NCI-H128 (cell line): Measurements from ENCODE around the gene ANKHD1.

Experiments used
- DNase-seq: peaks from one replicate; lab custom pipeline; 2025; ENCODE audit not compliant: unreplicated experiment; lab: John Stamatoyannopoulos, UW

The ANKHD1 gene, protein sequence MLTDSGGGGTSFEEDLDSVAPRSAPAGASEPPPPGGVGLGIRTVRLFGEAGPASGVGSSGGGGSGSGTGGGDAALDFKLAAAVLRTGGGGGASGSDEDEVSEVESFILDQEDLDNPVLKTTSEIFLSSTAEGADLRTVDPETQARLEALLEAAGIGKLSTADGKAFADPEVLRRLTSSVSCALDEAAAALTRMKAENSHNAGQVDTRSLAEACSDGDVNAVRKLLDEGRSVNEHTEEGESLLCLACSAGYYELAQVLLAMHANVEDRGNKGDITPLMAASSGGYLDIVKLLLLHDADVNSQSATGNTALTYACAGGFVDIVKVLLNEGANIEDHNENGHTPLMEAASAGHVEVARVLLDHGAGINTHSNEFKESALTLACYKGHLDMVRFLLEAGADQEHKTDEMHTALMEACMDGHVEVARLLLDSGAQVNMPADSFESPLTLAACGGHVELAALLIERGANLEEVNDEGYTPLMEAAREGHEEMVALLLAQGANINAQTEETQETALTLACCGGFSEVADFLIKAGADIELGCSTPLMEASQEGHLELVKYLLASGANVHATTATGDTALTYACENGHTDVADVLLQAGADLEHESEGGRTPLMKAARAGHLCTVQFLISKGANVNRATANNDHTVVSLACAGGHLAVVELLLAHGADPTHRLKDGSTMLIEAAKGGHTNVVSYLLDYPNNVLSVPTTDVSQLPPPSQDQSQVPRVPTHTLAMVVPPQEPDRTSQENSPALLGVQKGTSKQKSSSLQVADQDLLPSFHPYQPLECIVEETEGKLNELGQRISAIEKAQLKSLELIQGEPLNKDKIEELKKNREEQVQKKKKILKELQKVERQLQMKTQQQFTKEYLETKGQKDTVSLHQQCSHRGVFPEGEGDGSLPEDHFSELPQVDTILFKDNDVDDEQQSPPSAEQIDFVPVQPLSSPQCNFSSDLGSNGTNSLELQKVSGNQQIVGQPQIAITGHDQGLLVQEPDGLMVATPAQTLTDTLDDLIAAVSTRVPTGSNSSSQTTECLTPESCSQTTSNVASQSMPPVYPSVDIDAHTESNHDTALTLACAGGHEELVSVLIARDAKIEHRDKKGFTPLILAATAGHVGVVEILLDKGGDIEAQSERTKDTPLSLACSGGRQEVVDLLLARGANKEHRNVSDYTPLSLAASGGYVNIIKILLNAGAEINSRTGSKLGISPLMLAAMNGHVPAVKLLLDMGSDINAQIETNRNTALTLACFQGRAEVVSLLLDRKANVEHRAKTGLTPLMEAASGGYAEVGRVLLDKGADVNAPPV (N-terminal part only)

DNA sequence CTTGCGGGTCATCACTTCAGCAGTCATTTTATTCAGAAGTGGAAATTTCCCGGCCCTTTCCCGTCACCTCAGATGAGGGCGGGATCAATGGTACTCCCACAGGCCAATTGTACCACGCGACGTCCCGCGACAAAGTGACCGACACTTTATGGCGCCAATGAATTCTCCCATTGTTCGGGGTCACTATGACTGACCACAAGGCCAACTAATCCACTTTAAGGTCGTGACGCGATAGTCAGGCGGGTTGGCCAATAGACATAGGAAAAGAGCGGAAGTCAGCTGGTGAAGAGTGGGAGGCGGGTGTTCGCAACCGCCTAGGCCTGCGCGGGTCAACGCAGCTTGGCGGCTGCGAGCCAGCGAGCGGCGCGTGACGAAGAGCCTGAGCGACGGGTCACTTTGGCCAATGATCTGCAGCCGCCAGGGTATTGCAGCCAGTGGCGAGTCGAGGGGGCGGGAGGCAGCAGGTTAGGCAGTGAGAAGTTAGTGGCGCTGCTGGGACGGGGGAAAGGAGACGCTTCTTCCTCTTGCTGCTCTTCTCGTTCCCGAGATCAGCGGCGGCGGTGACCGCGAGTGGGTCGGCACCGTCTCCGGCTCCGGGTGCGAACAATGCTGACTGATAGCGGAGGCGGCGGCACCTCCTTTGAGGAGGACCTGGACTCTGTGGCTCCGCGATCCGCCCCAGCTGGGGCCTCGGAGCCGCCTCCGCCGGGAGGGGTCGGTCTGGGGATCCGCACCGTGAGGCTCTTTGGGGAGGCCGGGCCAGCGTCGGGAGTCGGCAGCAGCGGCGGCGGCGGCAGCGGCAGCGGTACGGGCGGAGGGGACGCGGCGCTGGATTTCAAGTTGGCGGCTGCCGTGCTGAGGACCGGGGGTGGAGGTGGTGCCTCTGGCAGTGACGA is at the start of gene ANKHD1:
Gene ANKHD1, plus strand, starts transcription at position 472 of the 896 bp plus-strand sequence. Its CDS starts 135 bp downstream, at position 607.
- peak; percentile 98 for DNase-seq

DNA sequence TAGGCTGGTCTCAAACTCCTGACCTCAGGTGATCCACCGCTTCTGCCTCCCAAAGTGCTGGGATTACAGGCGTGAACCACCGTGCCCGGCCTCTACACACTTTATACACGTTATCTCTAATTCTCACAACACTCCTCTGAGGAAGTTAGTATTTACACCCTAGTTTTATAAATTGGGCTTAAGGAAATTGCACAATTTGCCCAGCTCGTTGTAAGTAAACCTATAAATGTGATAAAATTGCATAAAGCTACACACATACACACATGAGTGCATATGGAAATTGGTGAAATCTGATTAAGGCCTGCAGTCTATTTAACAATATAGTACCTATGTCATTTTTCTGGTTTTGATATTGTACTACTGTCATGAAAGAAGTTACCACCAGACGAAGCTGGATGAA is 46.1 kb upstream of the ANKHD1 start:
- DNase-seq: no peak

DNA sequence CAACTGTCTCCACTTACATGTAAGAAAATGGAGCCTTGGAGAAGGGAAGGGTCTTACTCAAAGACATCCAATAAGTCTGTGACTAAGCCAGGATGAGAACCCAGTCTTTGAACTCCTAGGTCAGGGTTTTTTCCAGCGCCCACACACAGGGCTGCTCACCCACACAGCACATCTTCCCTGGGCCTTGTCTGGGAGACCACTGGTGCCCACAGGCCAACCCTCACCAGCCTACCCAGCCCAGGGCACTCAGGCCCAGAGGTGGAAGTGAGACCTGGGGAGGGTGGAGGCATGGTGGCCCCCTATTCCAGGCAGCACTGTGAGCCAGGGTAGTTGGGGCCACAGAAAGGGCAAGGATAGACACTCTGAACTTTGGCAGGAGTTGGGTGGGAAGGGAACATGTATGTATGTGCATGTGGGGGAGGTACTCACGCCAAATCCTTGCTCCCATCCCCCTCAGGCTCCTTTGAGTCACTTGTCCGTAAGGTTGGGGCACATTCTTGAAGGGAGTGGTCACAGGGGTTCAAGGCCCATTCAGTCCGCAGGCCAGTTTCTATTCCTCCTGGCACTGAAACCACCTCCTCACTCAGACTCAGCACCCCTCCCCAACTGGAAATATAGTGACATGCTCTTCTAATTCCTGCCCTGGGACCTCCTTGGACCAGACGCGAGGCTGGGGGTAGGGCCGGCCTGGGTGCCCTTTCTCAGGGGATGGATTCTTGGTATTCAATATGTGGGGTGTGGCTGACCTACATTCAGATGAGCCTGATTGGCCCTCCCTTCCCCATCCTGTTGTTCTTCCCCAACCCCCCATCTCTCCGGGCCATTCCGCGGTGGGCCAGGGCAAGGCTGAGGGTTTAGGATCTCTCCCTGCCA is 44.5 kb upstream of the ANKHD1 start:
- DNase-seq: no peak

DNA sequence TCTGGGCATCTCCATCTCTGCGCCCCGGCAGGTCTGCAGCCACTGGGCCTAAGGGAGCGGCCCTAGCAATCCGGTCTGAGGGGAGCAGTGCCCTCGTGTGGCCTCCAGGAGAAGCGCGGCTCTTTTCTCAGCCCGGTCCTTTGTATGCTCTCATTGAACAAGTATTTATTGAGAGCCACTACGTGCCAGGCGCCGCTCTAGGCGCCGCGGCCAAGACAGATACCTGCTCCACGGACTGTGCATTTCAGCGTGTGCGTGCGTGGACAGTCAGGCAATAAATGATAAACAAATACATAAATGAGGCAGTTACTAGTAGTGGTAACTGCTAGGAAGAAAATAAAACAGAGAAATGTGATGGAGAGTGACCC is 43.9 kb upstream of the ANKHD1 start:
- DNase-seq: peak; percentile 36

DNA sequence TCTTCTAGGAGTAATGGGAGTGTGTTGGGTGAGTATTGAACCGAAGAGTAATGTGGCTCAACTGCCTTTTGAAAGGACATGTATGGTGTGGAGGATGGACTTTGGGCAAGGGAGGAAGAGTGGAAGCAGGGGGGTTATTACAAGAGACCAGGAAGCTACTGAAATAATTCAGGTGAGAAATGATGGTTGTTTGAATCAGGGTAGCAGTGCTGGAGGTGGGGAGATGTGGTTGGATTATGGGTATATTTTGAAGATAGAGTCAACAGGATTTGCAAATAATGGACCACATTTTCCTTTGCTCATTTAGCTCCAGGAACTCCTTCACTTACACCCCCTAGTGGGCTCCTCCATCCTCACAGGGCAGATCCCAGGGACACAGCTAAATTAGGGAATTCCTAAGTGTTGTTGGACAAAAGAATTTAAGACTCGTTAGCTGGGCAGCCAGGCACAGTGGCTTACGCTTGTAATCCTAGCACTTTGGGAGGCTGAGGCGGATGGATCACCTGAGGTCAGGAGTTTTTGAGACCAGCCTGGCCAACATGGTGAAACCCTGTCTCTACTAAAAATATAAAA is 42.8 kb upstream of the ANKHD1 start:
- no peak for DNase-seq

DNA sequence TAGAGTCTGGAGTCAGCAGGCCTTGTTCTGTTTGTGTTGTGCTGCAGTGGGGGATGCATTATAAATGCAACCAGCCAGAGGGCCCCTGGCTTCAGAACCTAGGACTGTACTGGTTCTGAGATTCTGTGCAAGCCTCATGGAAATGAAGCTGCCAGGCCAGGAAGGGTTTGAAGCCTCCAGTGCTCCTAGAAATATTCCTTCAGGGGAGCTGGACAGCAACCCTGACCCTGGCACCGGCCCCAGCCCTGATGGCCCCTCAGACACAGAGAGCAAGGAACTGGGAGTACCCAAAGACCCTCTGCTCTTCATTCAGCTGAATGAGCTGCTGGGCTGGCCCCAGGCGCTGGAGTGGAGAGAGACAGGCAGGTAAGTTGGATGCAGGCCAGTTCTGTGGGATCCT is 41.5 kb upstream of the ANKHD1 start, which contains the start of gene SLC4A9:
Gene SLC4A9, plus strand, starts transcription at position 94 of the 400 bp plus-strand sequence. Its CDS starts 43 bp downstream, at position 137.
- DNase-seq: no peak

DNA sequence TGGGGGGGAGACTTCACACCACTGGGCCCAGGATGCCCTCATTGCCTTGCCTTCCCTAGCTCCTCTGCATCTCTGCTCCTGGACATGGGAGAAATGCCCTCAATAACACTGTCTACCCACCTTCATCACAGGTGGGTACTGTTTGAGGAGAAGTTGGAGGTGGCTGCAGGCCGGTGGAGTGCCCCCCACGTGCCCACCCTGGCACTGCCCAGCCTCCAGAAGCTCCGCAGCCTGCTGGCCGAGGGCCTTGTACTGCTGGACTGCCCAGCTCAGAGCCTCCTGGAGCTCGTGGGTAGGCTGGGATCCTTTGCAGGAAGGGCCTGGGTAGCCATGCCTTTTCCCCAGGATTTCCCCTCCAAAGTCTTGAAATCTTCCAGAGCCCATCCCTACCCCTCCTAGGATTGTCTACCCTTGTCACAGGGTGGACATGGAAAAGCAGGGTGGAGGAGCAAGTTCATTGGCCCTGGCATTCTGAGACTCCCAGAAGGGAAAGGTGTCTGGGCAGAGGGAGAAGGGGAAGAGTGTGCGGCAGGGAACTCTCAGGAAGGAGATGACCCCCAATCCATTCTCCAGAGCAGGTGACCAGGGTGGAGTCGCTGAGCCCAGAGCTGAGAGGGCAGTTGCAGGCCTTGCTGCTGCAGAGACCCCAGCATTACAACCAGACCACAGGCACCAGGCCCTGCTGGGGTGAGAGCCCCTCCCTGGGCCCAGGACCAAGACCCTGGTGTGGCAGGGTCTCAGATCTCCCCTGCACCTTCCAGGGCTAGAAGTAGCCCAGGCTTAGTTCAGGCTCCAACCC is 40.8 kb upstream of the ANKHD1 start:
- no peak for DNase-seq

DNA sequence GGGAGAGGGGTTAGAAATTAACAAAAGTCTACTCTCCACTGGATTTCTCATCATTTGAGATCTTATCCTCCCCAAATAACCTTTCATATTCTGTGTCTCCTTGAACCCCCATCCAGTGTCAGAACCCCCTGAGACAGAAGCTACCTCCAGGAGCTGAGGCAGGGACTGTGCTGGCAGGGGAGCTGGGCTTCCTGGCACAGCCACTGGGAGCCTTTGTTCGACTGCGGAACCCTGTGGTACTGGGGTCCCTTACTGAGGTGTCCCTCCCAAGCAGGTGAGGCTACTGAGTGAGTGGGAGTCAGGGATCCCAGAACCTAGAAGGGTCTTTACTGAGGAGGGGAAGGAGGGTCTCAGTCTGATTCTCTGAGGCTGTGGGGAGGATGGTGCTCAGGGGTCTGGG is 39.7 kb upstream of the ANKHD1 start:
- no peak for DNase-seq

DNA sequence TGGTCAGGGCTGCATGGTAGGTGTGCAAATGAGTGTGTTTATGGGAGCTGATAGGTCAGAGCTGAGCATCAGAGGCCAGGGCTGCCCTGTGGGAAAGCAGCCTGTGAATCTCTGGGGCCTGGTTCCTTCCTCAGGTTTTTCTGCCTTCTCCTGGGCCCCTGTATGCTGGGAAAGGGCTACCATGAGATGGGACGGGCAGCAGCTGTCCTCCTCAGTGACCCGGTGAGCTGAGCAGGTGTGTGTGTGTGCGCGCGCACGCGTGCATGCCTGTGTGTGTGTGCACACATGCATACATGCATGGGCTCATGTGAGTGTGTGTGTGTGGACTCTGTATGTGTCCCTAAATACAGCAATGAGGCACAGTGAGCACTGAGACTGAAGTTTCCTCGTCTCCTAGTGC is 39.3 kb upstream of the ANKHD1 start:
- no peak for DNase-seq

DNA sequence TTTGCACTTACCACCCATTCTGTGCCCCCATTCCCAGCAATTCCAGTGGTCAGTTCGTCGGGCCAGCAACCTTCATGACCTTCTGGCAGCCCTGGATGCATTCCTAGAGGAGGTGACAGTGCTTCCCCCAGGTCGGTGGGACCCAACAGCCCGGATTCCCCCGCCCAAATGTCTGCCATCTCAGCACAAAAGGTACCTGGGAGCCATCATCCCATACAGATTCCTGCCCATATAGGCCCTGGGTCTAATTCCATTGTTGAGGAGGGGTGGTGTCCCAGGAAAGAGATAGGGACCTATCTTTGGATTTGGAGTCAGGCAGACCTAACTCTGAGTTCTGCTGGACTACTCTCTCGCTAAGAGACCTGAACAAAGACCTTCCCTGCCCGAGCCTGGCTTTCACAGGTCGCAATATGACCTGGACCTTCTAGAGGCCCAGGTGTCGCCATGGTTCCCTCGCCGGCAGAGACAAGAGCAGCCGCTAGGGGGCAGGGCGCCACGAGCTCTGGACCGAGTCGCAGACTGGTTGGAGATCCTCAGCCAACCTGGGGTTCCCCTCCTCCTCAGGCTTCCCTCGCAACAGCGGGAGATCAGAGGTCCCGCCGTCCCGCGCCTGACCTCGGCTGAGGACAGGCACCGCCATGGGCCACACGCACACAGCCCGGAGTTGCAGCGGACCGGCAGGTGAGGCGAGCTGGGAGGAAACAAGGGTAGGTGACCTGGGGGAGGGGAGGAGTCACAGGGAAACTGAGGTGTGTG is 38.6 kb upstream of the ANKHD1 start:
- no peak for DNase-seq

DNA sequence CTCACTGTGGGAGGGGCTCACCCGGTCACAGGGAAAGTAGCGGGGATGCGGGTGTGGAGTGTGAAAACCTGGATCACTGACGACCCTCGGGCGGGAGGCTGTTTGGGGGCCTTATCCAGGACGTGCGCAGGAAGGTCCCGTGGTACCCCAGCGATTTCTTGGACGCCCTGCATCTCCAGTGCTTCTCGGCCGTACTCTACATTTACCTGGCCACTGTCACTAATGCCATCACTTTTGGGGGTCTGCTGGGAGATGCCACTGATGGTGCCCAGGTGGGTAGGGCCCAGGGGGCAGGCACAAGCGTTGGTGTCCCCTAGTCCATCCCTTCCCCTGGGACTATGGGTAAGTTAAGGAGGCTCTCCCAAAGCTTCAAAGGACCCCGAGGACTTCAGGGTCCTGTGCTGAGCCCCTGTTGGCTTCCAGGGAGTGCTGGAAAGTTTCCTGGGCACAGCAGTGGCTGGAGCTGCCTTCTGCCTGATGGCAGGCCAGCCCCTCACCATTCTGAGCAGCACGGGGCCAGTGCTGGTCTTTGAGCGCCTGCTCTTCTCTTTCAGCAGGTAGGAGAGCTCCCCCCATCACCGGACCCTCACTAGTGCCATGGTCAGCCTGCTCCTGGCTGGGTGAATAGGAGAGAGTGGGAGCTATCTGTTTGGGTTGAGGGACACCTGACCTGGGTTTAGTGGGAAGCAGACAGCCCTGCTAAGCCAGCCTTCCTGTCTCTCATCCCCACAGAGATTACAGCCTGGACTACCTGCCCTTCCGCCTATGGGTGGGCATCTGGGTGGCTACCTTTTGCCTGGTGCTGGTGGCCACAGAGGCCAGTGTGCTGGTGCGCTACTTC is 37.8 kb upstream of the ANKHD1 start:
- no peak for DNase-seq

DNA sequence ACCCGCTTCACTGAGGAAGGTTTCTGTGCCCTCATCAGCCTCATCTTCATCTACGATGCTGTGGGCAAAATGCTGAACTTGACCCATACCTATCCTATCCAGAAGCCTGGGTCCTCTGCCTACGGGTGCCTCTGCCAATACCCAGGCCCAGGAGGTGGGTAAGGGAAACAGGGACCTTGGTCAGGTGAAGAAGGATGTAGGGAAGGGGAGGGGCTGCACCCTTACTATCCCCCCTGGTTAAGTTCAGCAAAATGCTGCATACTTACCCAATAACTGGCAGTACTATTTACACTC is 37.2 kb upstream of the ANKHD1 start:
- no peak for DNase-seq

DNA sequence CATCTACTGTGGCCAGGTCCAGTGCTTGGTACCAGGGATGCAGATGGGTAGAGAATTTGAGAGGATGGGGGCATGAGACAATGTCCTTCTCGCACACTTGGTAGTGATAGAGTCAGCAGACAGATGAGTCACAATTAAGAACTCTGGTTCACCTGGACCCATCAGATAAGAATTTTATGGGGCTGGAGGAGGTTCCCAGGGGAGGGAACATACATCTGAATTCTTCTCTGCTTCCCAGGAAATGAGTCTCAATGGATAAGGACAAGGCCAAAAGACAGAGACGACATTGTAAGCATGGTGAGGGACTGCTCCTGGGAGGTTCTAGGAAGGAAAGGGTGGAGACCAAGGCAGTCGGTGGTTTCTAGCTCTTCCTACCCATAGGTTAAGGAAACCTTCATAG is 36.4 kb upstream of the ANKHD1 start:
- no peak for DNase-seq

DNA sequence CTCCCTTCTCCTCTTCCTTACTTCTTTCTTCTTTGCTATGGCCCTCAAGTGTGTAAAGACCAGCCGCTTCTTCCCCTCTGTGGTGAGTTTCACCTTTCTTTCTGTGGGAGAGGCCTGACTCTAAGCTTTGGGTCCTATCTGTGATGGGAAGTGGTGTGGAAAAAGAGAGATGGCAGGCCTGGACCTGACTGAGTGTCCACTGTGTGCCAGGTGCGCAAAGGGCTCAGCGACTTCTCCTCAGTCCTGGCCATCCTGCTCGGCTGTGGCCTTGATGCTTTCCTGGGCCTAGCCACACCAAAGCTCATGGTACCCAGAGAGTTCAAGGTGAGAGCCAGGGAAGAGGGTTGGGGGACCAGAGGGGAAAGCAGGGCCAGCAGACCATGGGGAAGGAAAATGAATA is 35.7 kb upstream of the ANKHD1 start:
- no peak for DNase-seq

DNA sequence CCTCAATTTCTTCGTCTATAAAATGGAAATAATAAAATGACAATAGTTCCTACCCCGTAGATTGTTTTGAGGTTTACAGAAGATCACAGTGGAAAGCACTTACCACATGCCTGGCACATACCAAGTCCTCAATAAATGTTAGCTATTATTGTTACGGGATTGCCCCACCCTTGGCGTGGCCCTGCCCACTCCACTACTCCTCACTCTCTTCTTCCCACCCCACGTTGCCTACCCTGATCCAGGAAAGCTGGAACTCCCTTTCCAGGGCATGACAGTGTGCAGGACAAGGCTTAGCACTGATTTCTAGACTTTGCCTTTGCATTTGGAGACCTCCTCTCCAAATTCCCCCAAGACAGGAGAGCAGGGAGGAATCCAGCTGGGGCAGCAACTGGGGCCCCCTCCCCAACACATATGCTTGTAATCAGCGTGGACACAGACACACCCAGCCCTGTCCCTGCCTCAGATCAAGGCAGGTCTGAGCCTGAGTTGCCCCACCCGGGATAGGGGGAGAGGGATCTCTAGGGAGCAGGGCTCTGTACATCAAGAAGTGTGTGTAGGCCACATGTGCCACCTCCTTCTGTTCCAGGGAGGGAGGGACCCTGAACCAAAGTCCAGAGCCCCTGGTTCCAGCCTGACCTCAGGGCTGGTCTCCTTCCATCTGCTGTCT is 34.9 kb upstream of the ANKHD1 start:
- no peak for DNase-seq
